Measurements from ENCODE around the gene RFX8. TPM values are rescaled to one million over a fixed set of nuclear protein-coding genes. Genes with fewer than 3 reads are reported as not detected.

The RFX8 gene
- total and polyA plus RNA-seq, 9 of the 15 experiments (the other 6 are each of a cell fraction or from before 2014, with no cell fraction given), result not detected

DNA sequence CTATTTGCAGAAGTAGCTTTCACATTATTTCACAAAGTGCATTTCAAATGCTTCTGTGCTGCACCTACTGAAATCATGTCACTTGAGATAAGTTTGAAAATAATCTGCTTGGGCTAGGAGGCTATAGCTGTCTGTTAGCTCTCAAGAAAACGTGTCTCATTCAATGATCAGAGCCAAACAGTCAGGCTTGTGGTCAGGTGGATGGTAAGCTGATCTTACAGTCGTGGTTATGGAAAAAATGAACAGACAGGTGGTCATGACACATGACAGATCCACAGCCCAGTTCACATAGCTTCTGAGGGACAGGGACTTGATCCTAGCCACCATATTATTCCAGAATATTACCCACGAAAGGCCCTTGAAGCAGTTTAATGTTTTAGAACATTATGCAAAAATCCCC lies 26.5 kb upstream of the RFX8 start:
- no TSS peak for BruUV-seq (replicated peaks)
- no peak overlapping the region for H3K4me2 ChIP-seq (ENCODE audit: insufficient read depth, low read length)
- CTCF ChIA-PET (ENCODE audit: low intra/inter-chr PET ratio), result no interaction called here
- H3K27ac ChIP-seq (ENCODE audit: extremely low read depth, low read depth, low read length), result no peak overlapping the region
- DNase-seq (ENCODE audit: extremely low read depth in 1 of 4, low spot score in 3 of 4) (no peak), FAIRE-seq (no peak), ATAC-seq (no peak)
- no peaks in the 10 kb centered on the region for H3K79me2 ChIP-seq (ENCODE audit: control insufficient read depth, insufficient read depth, low read length)
- no peak overlapping the region for H3K9ac ChIP-seq (ENCODE audit: insufficient read depth in 1 of 2, low read depth in 2 of 2, low read length in 2 of 2)
- no peak overlapping the region for H2AFZ ChIP-seq (ENCODE audit: low read depth, low read length)
- no peak overlapping the region for H3K4me3 ChIP-seq
- H3K4me1 ChIP-seq (replicated peaks in 1 of 2; ENCODE audit: control insufficient read depth in 2 of 2, insufficient read depth in 2 of 2, low read length in 2 of 2), result no peaks in the 10 kb centered on the region
- POLR2A ChIA-PET, result no interaction called here
- H4K20me1 ChIP-seq (replicated peaks; ENCODE audit: control insufficient read depth, insufficient read depth, low read length), result no peaks in the 10 kb centered on the region
- TF ChIP-seq PTBP1 (IDR thresholded peaks at IDR 0.05; ENCODE audit: low read depth, low read length), result no peak
- TF ChIP-seq, protein P1, sequence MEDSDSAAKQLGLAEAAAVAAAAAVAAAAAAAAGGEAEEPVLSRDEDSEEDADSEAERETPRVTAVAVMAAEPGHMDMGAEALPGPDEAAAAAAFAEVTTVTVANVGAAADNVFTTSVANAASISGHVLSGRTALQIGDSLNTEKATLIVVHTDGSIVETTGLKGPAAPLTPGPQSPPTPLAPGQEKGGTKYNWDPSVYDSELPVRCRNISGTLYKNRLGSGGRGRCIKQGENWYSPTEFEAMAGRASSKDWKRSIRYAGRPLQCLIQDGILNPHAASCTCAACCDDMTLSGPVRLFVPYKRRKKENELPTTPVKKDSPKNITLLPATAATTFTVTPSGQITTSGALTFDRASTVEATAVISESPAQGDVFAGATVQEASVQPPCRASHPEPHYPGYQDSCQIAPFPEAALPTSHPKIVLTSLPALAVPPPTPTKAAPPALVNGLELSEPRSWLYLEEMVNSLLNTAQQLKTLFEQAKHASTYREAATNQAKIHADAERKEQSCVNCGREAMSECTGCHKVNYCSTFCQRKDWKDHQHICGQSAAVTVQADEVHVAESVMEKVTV (CRISPR knock-in tag; IDR thresholded peaks at IDR 0.05), result no peak
- no peak for TF ChIP-seq SNIP1 (IDR thresholded peaks at IDR 0.05; ENCODE audit: low read depth)
- no peak for TF ChIP-seq HEY1 (CRISPR knock-in tag; IDR thresholded peaks at IDR 0.05; ENCODE audit: borderline replicate concordance)
- TF ChIP-seq PATZ1 (CRISPR knock-in tag; IDR thresholded peaks at IDR 0.05; ENCODE audit: borderline replicate concordance), result no peak
- TF ChIP-seq ZNF655 (CRISPR knock-in tag; IDR thresholded peaks at IDR 0.05), result no peak
- no peak for TF ChIP-seq ZNF449 (CRISPR knock-in tag; IDR thresholded peaks at IDR 0.05)
- TF ChIP-seq STAG1 (CRISPR knock-in tag; IDR thresholded peaks at IDR 0.05; ENCODE audit: borderline replicate concordance), result no peak
- no peak for TF ChIP-seq ZNF507 (tag; conservative IDR thresholded peaks at IDR 0.05)
- no peak for TF ChIP-seq TAF9B (IDR thresholded peaks at IDR 0.05; ENCODE audit: partially characterized antibody)
- TF ChIP-seq ZNF644 (tag; IDR thresholded peaks at IDR 0.05; ENCODE audit: low read depth), result no peak
- TF ChIP-seq ZNF184 (CRISPR knock-in tag; IDR thresholded peaks at IDR 0.05), result no peak
- H3K9me3 ChIP-seq (replicated peaks; ENCODE audit: control insufficient read depth, insufficient read depth, low read depth, low read length), result no peaks in the 10 kb centered on the region
- no peaks in the 10 kb centered on the region for H3K36me3 ChIP-seq (ENCODE audit: control insufficient read depth, insufficient read depth, low read length)
- in situ Hi-C loops (cut with MboI), result no loop called here
- 0% methylated on average over 3 of the region's 3 CpGs for WGBS (ENCODE audit: insufficient coverage, low coverage, missing lambda C conversion rate)
- H3K9me1 ChIP-seq (ENCODE audit: control insufficient read depth, insufficient read depth, low read length), result no peaks in the 10 kb centered on the region
- intact Hi-C loops (cut with micrococcal nuclease), result no loop called here
- H3K27me3 ChIP-seq (ENCODE audit: control insufficient read depth in 2 of 2, insufficient read depth in 2 of 2, low read length in 2 of 2), result peaks cover 2 to 26% of the 10 kb centered on the region in 2 experiments; a peak in 4 of 5 replicates

Measured in K562 (cell line).